Muscle of arm (tissue), 14 donors: ENCODE results near the gene CELA2B. TPM values are rescaled to one million over a fixed set of nuclear protein-coding genes. Genes with fewer than 3 reads are reported as not detected.
"Not testable (repeated sequence)": the region's sequence is repeated elsewhere in the genome, so short reads cannot be mapped to it uniquely, and the experiment has no call there.

Source experiments
- DNase-seq: peaks from one replicate; pipeline ENCODE4 v3.0.0-alpha.2; 2013
- long read RNA-seq, 11 donors: transcript quantifications; one replicate each; lab custom pipeline, GENCODE V29; 2026
- polyA plus RNA-seq, 12 donors: library from polyadenylated mRNA; unstranded; fragments of 120-200 nt; gene quantifications; one replicate each; pipeline ENCODE4 v1.2.1, GENCODE V29; 2013; ENCODE audit not compliant: insufficient read length in 12 of 12

Gene CELA2B
- 1 to 10 TPM in 10 of 12 donors, not detected in 2; 1.4 to 5.5 (median 3.4) TPM for polyA plus RNA-seq
- long read RNA-seq, donor 1 = 0 reads
- long read RNA-seq, donor 2, partial matches to known transcripts = 0 of 1 reads
- long read RNA-seq, donor 2, other reads (novel, unspliced or antisense) = 0 of 1 reads
- long read RNA-seq, donor 3, partial matches to known transcripts = 0 of 3 reads
- long read RNA-seq, donor 3, other reads (novel, unspliced or antisense) = 0 of 3 reads
- long read RNA-seq, donor 4 = 0 reads
- long read RNA-seq, donor 5, partial matches to known transcripts = 11 of 11 reads
- long read RNA-seq, donor 5, other reads (novel, unspliced or antisense) = 0 of 11 reads
- long read RNA-seq, donor 6 = 0 reads
- long read RNA-seq, donor 7 = 0 reads
- long read RNA-seq, donor 8, partial matches to known transcripts = 0 of 3 reads
- long read RNA-seq, donor 8, other reads (novel, unspliced or antisense) = 0 of 3 reads
- long read RNA-seq, donor 9, partial matches to known transcripts = 0 of 1 reads
- long read RNA-seq, donor 9, other reads (novel, unspliced or antisense) = 0 of 1 reads
- long read RNA-seq, donor 10, partial matches to known transcripts = 0 of 1 reads
- long read RNA-seq, donor 10, other reads (novel, unspliced or antisense) = 0 of 1 reads
- long read RNA-seq, donor 11, partial matches to known transcripts = 0 of 3 reads
- long read RNA-seq, donor 11, other reads (novel, unspliced or antisense) = 0 of 3 reads

GRCh38 chr1:15475752-15476314 lies at the start of gene CELA2B:
CELA2B (plus strand) TSS chr1:15476104; CDS start chr1:15476126, 22 bp downstream.
- no peak for DNase-seq

- no peak for DNase-seq
These were observed 49.2 kb upstream of the CELA2B start for GRCh38 chr1:15426492-15427279.

GRCh38 chr1:15427280-15427666 lies 48.6 kb upstream of the CELA2B start:
- DNase-seq = no peak

GRCh38 chr1:15428252-15428651 lies 47.7 kb upstream of the CELA2B start:
- not testable (repeated sequence) for DNase-seq

- no peak for DNase-seq
These were observed 47.0 kb upstream of the CELA2B start for GRCh38 chr1:15428815-15429435.

- no peak for DNase-seq
These were observed 46.2 kb upstream of the CELA2B start for GRCh38 chr1:15429701-15430149.

- DNase-seq = peak; percentile 69
These were observed 44.9 kb upstream of the CELA2B start for GRCh38 chr1:15430787-15431570.

- DNase-seq = no peak
These were observed 44.3 kb upstream of the CELA2B start for GRCh38 chr1:15431571-15431948.

- no peak for DNase-seq
These were observed 43.6 kb upstream of the CELA2B start for GRCh38 chr1:15432324-15432723.

- DNase-seq = no peak
These were observed 42.4 kb upstream of the CELA2B start for GRCh38 chr1:15433471-15433870.

- not testable (repeated sequence) for DNase-seq
These were observed 41.2 kb upstream of the CELA2B start for GRCh38 chr1:15434739-15435138.

- DNase-seq = no peak
These were observed 40.4 kb upstream of the CELA2B start for GRCh38 chr1:15435239-15436077.

- no peak for DNase-seq
These were observed 38.9 kb upstream of the CELA2B start for GRCh38 chr1:15436881-15437442.

GRCh38 chr1:15439325-15439724 lies 36.6 kb upstream of the CELA2B start:
- DNase-seq = no peak

GRCh38 chr1:15440357-15440756 lies 35.5 kb upstream of the CELA2B start:
- no peak for DNase-seq

- DNase-seq = no peak
These were observed 34.7 kb upstream of the CELA2B start for GRCh38 chr1:15441247-15441646.

- no peak for DNase-seq
These were observed 33.8 kb upstream of the CELA2B start for GRCh38 chr1:15442119-15442518.

- DNase-seq = no peak
These were observed 33.1 kb upstream of the CELA2B start for GRCh38 chr1:15442759-15443158.

- no peak for DNase-seq
These were observed 32.6 kb upstream of the CELA2B start for GRCh38 chr1:15443281-15443680.
